ENCODE data around the gene AP1S1. TPM values are rescaled to one million over a fixed set of nuclear protein-coding genes. Genes with fewer than 3 reads are reported as not detected.

AP1S1 gene
- polyA plus RNA-seq, 1 experiment, result 197 TPM

DNA sequence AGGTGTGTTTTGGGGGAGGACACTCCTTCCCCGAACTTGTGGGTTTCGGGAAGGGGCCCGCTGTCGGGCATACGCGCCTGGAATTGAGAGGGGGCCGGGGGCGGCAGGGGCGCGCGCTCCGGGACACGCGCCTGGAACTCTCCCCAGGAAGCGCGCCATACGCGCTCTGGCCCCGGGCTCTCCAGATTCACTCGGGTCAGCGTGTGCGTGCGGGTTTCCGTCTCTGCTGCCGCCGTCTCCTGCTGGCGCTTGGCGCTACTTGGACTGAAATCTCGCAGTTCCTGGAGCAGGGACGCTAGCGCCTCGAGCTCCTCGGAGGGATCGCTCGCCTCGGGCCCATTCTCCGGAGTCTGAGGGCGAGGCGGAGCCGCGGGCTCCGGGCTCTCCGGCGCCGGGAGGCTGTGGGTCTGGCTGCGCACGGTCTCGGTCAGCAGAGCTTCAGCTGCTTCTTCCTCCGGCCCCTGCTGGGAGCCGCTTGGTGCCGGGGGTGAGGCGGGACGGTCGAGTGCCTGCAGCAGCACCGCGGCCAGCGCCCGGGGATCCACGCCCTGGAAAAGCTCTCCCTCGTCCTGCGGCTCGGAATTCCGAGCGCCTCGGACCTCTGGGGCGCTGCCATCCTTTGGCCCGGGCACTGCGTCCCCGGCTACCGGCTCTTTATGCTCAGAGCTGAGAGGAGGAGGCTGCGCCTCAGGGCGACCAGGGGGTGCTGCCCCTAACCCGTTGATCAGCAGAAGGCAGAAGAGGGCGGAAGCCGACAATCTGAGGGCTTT, 10.0 kb downstream of the AP1S1 start:
- POLR2A ChIA-PET, result interaction anchor here (0.6 to 1.1 kb wide), 2 partner anchors 275 to 491 kb away, joined by 3 read pairs; partner anchors contain the start of gene UFSP1
- CTCF ChIA-PET, result interaction anchor here (2.2 to 2.5 kb wide), 2 partner anchors 20 to 28 kb away, joined by 8 to 11 read pairs; no protein-coding TSS in a partner anchor
- H3K27me3 ChIP-seq (ENCODE audit: control insufficient read depth, insufficient read depth, low read length), result peaks cover 3% of the 10 kb centered on the region
- TF ChIP-seq, protein P1, sequence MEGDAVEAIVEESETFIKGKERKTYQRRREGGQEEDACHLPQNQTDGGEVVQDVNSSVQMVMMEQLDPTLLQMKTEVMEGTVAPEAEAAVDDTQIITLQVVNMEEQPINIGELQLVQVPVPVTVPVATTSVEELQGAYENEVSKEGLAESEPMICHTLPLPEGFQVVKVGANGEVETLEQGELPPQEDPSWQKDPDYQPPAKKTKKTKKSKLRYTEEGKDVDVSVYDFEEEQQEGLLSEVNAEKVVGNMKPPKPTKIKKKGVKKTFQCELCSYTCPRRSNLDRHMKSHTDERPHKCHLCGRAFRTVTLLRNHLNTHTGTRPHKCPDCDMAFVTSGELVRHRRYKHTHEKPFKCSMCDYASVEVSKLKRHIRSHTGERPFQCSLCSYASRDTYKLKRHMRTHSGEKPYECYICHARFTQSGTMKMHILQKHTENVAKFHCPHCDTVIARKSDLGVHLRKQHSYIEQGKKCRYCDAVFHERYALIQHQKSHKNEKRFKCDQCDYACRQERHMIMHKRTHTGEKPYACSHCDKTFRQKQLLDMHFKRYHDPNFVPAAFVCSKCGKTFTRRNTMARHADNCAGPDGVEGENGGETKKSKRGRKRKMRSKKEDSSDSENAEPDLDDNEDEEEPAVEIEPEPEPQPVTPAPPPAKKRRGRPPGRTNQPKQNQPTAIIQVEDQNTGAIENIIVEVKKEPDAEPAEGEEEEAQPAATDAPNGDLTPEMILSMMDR (IDR thresholded peaks at IDR 0.05; ENCODE audit: low read depth, low read length), result no peak
- peak overlapping the region; percentile 40 for H3K4me3 ChIP-seq (ENCODE audit: low read depth, low read length)
- no peaks in the 10 kb centered on the region; the same call in 1 of the 2 replicates for H3K9me3 ChIP-seq (ENCODE audit: control insufficient read depth, insufficient read depth, low read length)
- DNase-seq (ENCODE audit: low read depth, low spot score), result no peak
- H3K27ac ChIP-seq (ENCODE audit: low read depth, low read length), result no peak overlapping the region

DNA sequence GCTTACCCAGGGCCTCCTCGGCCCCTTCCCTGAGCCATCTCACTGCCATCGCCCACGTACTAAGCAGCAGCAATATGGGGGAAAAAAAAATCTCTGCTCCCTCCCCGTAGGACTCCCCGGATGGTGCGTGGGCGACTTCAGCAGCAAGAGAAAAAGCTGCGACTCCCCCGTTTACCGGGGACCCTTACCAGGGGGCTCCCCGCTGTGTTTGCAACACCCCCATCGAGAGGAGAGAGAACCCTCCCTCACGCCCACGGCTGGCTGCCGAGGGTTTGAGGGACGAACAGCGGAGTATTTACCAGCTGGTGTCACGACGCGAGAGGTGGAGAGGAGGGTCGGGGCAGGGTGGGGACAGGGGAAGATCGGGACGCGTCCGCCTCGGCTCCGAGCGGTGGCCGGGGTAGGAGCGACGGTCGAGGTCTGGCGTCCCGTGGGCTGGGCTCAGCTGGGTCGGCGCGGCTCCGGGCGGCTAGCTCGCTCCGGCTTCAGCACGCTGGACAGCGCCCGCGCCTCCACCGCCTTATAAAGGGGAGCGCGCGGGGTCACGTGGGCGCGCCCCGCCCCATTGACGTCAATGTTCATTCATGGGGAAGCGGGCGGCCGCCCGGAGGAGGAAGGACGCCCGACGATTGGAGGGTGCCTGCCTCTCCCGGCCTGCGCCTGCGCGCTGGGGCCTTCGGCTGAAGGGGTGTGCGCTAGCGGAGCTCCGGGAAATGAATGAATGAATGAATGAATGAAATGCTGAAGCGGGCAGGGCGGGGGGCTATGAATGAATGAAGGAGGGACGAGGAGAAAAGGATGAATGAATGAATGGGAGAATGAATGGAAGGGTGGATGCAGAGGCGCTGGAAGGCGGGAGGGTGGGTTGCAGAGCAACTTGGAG, 11.0 kb downstream of the AP1S1 start, which contains the start of gene VGF:
Gene VGF (minus strand): TSS at position 495 of the 883 bp plus-strand sequence. CDS start 726 bp downstream, outside the sequence.
- H3K27ac ChIP-seq (ENCODE audit: low read depth, low read length), result peak within 1 kb of the TSS; percentile 2
- TF ChIP-seq, protein P1 (IDR thresholded peaks at IDR 0.05; ENCODE audit: low read depth, low read length), result no peak
- peaks cover 8% of the 10 kb centered on the region for H3K27me3 ChIP-seq (ENCODE audit: control insufficient read depth, insufficient read depth, low read length)
- CTCF ChIA-PET, result interaction anchor here (0.8 to 2.5 kb wide), 6 partner anchors 9 to 117 kb away, joined by 3 to 11 read pairs (median 3); no protein-coding TSS in a partner anchor
- H3K4me3 ChIP-seq (ENCODE audit: low read depth, low read length), result peak within 1 kb of the TSS; percentile 48
- POLR2A ChIA-PET, result interaction anchor here (0.6 to 1.4 kb wide), 6 partner anchors 12 to 737 kb away, joined by 3 to 5 read pairs (median 4); partner anchors contain the start of genes SERPINE1, UFSP1 and ZCWPW1
- H3K9me3 ChIP-seq (ENCODE audit: control insufficient read depth, insufficient read depth, low read length), result no peaks in the 10 kb centered on the region; the same call in 1 of the 2 replicates
- peak; percentile 84 for DNase-seq (ENCODE audit: low read depth, low spot score)

DNA sequence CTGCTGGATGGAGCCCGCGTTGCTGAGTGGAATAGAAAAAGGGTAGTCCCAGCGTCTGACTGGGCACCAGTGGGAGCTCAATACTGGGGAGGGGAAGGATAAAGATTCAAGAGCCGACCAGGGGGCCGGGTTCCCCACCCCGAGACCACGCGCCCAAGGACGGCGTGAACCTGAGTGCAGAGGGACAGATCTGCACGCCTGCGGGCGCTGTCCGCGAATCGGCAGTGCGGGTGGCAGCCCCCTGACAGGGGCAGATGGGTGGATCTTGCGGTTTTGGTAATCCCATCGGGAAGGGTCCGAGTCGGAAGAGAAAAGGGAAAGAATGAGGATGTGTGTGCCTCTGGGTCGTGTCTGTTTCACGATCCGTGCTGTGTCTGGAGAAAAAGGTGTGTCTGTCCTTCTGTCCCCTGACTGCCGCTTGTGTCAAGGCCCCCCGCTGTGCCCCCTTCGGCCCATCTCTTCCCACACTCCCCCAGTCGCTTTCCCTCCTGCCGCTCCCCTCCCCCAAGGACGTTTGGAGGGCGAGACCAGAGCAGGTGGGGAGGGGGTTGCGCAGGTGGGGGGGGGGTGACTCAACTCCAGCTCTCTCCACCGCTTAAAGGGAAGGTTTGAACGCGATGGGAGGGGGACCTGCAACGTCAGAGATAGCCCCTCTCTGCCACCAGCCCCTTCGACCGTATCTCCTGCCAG, 11.8 kb downstream of the AP1S1 start:
- TF ChIP-seq, protein P1 (IDR thresholded peaks at IDR 0.05; ENCODE audit: low read depth, low read length), result no peak
- POLR2A ChIA-PET, result interaction anchor here (1.0 to 1.4 kb wide), 2 partner anchors 39 to 65 kb away, joined by 3 to 5 read pairs; partner anchors contain the start of gene SERPINE1
- H3K4me3 ChIP-seq (ENCODE audit: low read depth, low read length), result peak overlapping the region; percentile 48
- H3K27me3 ChIP-seq (ENCODE audit: control insufficient read depth, insufficient read depth, low read length), result peaks cover 16% of the 10 kb centered on the region
- H3K27ac ChIP-seq (ENCODE audit: low read depth, low read length), result peak overlapping the region; percentile 2
- CTCF ChIA-PET, result interaction anchor here (0.8 to 2.5 kb wide), 7 partner anchors 9 to 117 kb away, joined by 3 to 11 read pairs (median 3); no protein-coding TSS in a partner anchor
- H3K9me3 ChIP-seq (ENCODE audit: control insufficient read depth, insufficient read depth, low read length), result no peaks in the 10 kb centered on the region; the same call in 1 of the 2 replicates
- no peak for DNase-seq (ENCODE audit: low read depth, low spot score)

DNA sequence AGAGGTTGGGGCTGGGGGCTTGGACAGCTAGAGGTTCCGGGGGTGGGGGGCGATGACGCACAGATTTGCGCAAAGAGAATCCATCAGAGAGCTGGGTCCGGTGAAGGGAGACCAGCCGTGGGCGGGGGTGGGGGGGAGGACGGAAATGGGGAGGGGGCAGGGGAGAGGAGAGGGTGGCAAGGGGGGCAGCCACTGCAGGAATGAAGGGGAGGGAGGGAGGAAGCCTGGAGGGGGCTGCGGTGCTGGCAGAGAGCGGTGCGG, 12.3 kb downstream of the AP1S1 start:
- Histone ChIP-seq H3K27ac (ENCODE audit: low read depth, low read length) (no peak overlapping the region), H3K4me3 (ENCODE audit: low read depth, low read length) (peak overlapping the region; percentile 36), H3K27me3 (ENCODE audit: control insufficient read depth, insufficient read depth, low read length) (peaks cover 21% of the 10 kb centered on the region), H3K9me3 (ENCODE audit: control insufficient read depth, insufficient read depth, low read length) (no peaks in the 10 kb centered on the region; the same call in 1 of the 2 replicates)
- ChIA-PET POLR2A (no interaction called here), CTCF (interaction anchor here (0.9 kb wide), 1 partner anchor 10 kb away, joined by 3 read pairs; no protein-coding TSS in a partner anchor)
- DNase-seq (ENCODE audit: low read depth, low spot score), result no peak
- TF ChIP-seq, protein P1 (IDR thresholded peaks at IDR 0.05; ENCODE audit: low read depth, low read length), result no peak

Data from AG04450 (cell line).